K562 (cell line): ENCODE measurements around the gene MAP3K14. TPM values are rescaled to one million over a fixed set of nuclear protein-coding genes. Genes with fewer than 3 reads are reported as not detected.

ENCODE experiments used
- ATAC-seq: fragments of 200-7000 bp; cut with Tn5 transposase; 3 replicates; pipeline ENCODE4 v1.9.1; 2020; ENCODE audit warnings: moderate library complexity
- BruUV-seq: library from RNA; stranded (reverse); fragments of 400-500 nt; replicated peaks from 2 replicates; lab custom pipeline; 2021; lab: Mats Ljungman, UMichigan
- CTCF ChIA-PET: fragments of 300-600 bp; formaldehyde crosslinking; extraction: SDS; loops from one replicate; lab custom pipeline; 2021; ENCODE audit warnings: low intra/inter-chr PET ratio; lab: Yijun Ruan, JAX
- POLR2A ChIA-PET: fragments of 300-600, 350-650 bp; sonication (Branson Sonifier 250); formaldehyde crosslinking; extraction: SDS; loops from one replicate; lab custom pipeline; 2021; ENCODE audit warnings: antibody characterized with exemption, inconsistent platforms; lab: Yijun Ruan, JAX
- DNase-seq, 4 experiments: peaks; one replicate each; pipeline versions ENCODE4 v3.0.0 to v3.0.0-alpha.2; 2011 to 2018; ENCODE audit warnings: low spot score in 3 of 4, mixed read lengths in 3 of 4; ENCODE audit errors: extremely low read depth in 1 of 4
- FAIRE-seq: peaks from 2 replicates; lab custom pipeline; 2011; peaks lifted over from hg19 to GRCh38; lab: Jason Lieb, UNC
- H2AFZ ChIP-seq: 2 replicates; pipeline ENCODE4 v1.6.0; 2011; ENCODE audit warnings: low read depth, low read length, control low read depth, inconsistent platforms
- H3K27ac ChIP-seq: fragments of 200-600 bp; 3 replicates; pipeline ENCODE4 v1.8.0; 2011; ENCODE audit warnings: low read depth, mild to moderate bottlenecking, control low read depth, inconsistent platforms, low read length, moderate library complexity, mixed read lengths; ENCODE audit errors: extremely low read depth
- H3K27me3 ChIP-seq, 2 experiments: fragments of 300-600 bp in 1 of 2; 2 replicates in 1 of 2; 3 replicates in 1 of 2; pipeline versions ENCODE4 v1.6.0 to v1.8.0; 2011; ENCODE audit warnings: inconsistent platforms in 2 of 2, low read length in 2 of 2, mild to moderate bottlenecking in 1 of 2, mixed read lengths in 1 of 2, moderate library complexity in 1 of 2; ENCODE audit not compliant: control insufficient read depth in 2 of 2, insufficient read depth in 2 of 2
- H3K36me3 ChIP-seq: fragments of 300-600 bp; 3 replicates; pipeline ENCODE4 v1.8.0; 2011; ENCODE audit warnings: mild to moderate bottlenecking, low read length, inconsistent platforms; ENCODE audit not compliant: control insufficient read depth, insufficient read depth
- H3K4me1 ChIP-seq, 2 experiments: fragments of 200-600 bp in 1 of 2; replicated peaks in 1 of 2; 2 replicates in 1 of 2; 3 replicates in 1 of 2; pipeline versions ENCODE4 v1.5.1 to v1.8.0; 2011; ENCODE audit warnings: inconsistent platforms in 2 of 2, low read length in 2 of 2, mild to moderate bottlenecking in 1 of 2, mixed read lengths in 1 of 2, moderate library complexity in 1 of 2; ENCODE audit not compliant: control insufficient read depth in 2 of 2, insufficient read depth in 2 of 2
- H3K4me2 ChIP-seq: 2 replicates; pipeline ENCODE4 v1.6.1; 2011; ENCODE audit warnings: low read length, control low read depth, inconsistent platforms, mixed read lengths; ENCODE audit not compliant: insufficient read depth
- H3K4me3 ChIP-seq: fragments of 200-600 bp; sonication (generic), shearing (Covaris generic); 2 replicates; pipeline ENCODE4 v1.5.1; 2016; ENCODE audit warnings: control low read depth, inconsistent platforms
- H3K79me2 ChIP-seq: fragments of 200-600 bp; 3 replicates; pipeline ENCODE4 v1.8.0; 2011; ENCODE audit warnings: low read length, inconsistent platforms; ENCODE audit not compliant: control insufficient read depth, insufficient read depth
- H3K9ac ChIP-seq, 2 experiments: 2 replicates each; pipeline versions ENCODE4 v1.6.0 to v1.6.1; 2011; ENCODE audit warnings: low read depth in 2 of 2, low read length in 2 of 2, control low read depth in 1 of 2, inconsistent platforms in 1 of 2, mild to moderate bottlenecking in 1 of 2, mixed read lengths in 1 of 2; ENCODE audit not compliant: insufficient read depth in 1 of 2
- H3K9me1 ChIP-seq: one replicate; pipeline ENCODE4 v1.6.0; 2011; ENCODE audit warnings: inconsistent platforms, mild to moderate bottlenecking, low read length, moderate library complexity; ENCODE audit not compliant: control insufficient read depth, insufficient read depth
- H3K9me3 ChIP-seq: replicated peaks from 2 replicates; pipeline ENCODE4 v1.5.1; 2011; ENCODE audit warnings: low read depth, low read length, inconsistent platforms; ENCODE audit not compliant: control insufficient read depth, insufficient read depth
- H4K20me1 ChIP-seq: replicated peaks from 2 replicates; pipeline ENCODE4 v1.6.1; 2011; ENCODE audit warnings: low read length, inconsistent platforms, mixed read lengths; ENCODE audit not compliant: control insufficient read depth, insufficient read depth
- FOXA3 ChIP-seq, 2 experiments: fragments of 450-650 bp in 1 of 2; sonication (generic) in 1 of 2; formaldehyde crosslinking; IDR thresholded peaks in 1 of 2; conservative IDR thresholded peaks in 1 of 2; 2 replicates each; pipeline versions ENCODE4 v1.4.0 to v1.8.0; 2020 to 2022; ENCODE audit warnings: mild to moderate bottlenecking in 2 of 2, missing genetic modification reagents in 1 of 2
- HDGF ChIP-seq: fragments of 450-650 bp; IDR thresholded peaks from 2 replicates; pipeline ENCODE4 v1.6.1; 2016
- ID3 ChIP-seq, 2 experiments: fragments of 250-450 bp in 1 of 2; fragments of 450-650 bp in 1 of 2; sonication (Bioruptor Pico) in 1 of 2; IDR thresholded peaks; 2 replicates each; pipeline versions ENCODE4 v1.6.1 to v1.8.0; 2016 to 2021; ENCODE audit warnings: mild to moderate bottlenecking in 2 of 2, moderate library complexity in 2 of 2, missing compliant biosample characterization in 1 of 2, missing genetic modification characterization in 1 of 2
- KAT7 ChIP-seq: sonication (generic); formaldehyde crosslinking; IDR thresholded peaks from 2 replicates; pipeline ENCODE4 v1.8.0; 2022; ENCODE audit warnings: missing genetic modification reagents, mild to moderate bottlenecking, borderline replicate concordance
- NFE2 ChIP-seq: IDR thresholded peaks from 2 replicates; pipeline ENCODE4 v1.6.1; 2014; ENCODE audit warnings: antibody characterized with exemption, low read depth
- SMC3 ChIP-seq: conservative IDR thresholded peaks from 2 replicates; pipeline ENCODE4 v1.6.1; 2011; ENCODE audit warnings: low read depth, low read length, improper control_type of control experiment; ENCODE audit not compliant: insufficient read depth
- STAT6 ChIP-seq: sonication (generic); formaldehyde crosslinking; IDR thresholded peaks from 2 replicates; pipeline ENCODE4 v1.8.1; 2023; ENCODE audit warnings: mild to moderate bottlenecking, missing genetic modification reagents
- ZFX ChIP-seq: sonication (generic); formaldehyde crosslinking; IDR thresholded peaks from 2 replicates; pipeline ENCODE4 v1.8.0; 2022; ENCODE audit warnings: mild to moderate bottlenecking, missing genetic modification reagents, moderate library complexity
- ZNF217 ChIP-seq: sonication (generic); formaldehyde crosslinking; IDR thresholded peaks from 2 replicates; pipeline ENCODE4 v1.8.0; 2022; ENCODE audit warnings: mild to moderate bottlenecking, missing genetic modification reagents
- ZNF253 ChIP-seq: fragments of 250-450 bp; sonication (Bioruptor Pico); conservative IDR thresholded peaks from 2 replicates; pipeline ENCODE4 v1.6.1; 2021; ENCODE audit warnings: mild to moderate bottlenecking
- ZNF324 ChIP-seq: fragments of 250-450 bp; sonication (Bioruptor Pico); IDR thresholded peaks from 2 replicates; pipeline ENCODE4 v1.4.0; 2020; ENCODE audit warnings: mild to moderate bottlenecking
- ZNF76 ChIP-seq: fragments of 250-450 bp; sonication (Bioruptor Pico); IDR thresholded peaks from 2 replicates; pipeline ENCODE4 v1.4.0; 2020; ENCODE audit warnings: mild to moderate bottlenecking, moderate library complexity, borderline replicate concordance
- ZSCAN32 ChIP-seq: fragments of 450-650 bp; formaldehyde crosslinking; IDR thresholded peaks from 2 replicates; pipeline ENCODE4 v1.4.0; 2020; ENCODE audit warnings: mild to moderate bottlenecking, moderate library complexity
- WGBS: fragments of 100-300 bp; shearing (Covaris generic); methylation state at CpG from one replicate; pipeline ENCODE4 v1.1.6; 2016; ENCODE audit warnings: low coverage, mixed read lengths; ENCODE audit not compliant: insufficient coverage; ENCODE audit errors: missing lambda C conversion rate; 5-methylcytosine and 5-hydroxymethylcytosine counted together
- in situ Hi-C: fragments of 300-500 bp; cut with MboI; formaldehyde crosslinking; loops from 4 replicates; pipeline ENCODE4 v1.15.0; 2018; ENCODE audit warnings: inconsistent platforms, mixed read lengths
- intact Hi-C: fragments of 100-400 bp; cut with micrococcal nuclease; formaldehyde crosslinking; loops from 2 replicates; pipeline ENCODE4 v1.14.2; 2022
- polyA plus RNA-seq, 8 experiments: library from polyadenylated mRNA; depleted of rRNA in 4 of 8; stranded (reverse) in 5 of 8; unstranded in 3 of 8; fragments of >200 nt; fragmentation: Nextera tagmentation in 2 of 8; fragmentation: Illumina TruSeq in 1 of 8; extraction: Ambion mirVana in 2 of 8; extraction: Trizol in 1 of 8; gene quantifications; 2 replicates each; pipeline versions ENCODE4 v1.2.1 to v1.2.3, GENCODE V29; 2011 to 2014; ENCODE audit warnings: inconsistent platforms in 1 of 8, missing spikeins in 1 of 8
- total RNA-seq, 7 experiments: library from RNA; depleted of rRNA in 6 of 7; stranded (reverse); fragments of >200 nt in 6 of 7; fragmentation: Illumina TruSeq in 2 of 7; extraction: Trizol in 2 of 7; gene quantifications; 2 replicates each; pipeline versions ENCODE4 v1.2.1 to v1.2.3, GENCODE V29; 2011 to 2021; ENCODE audit warnings: low replicate concordance in 1 of 7

MAP3K14 gene
- total and polyA plus RNA-seq, 9 of the 15 experiments (the other 6 are each of a cell fraction or from before 2014, with no cell fraction given), result 0.45 to 8.7 (median 3.2) TPM

DNA sequence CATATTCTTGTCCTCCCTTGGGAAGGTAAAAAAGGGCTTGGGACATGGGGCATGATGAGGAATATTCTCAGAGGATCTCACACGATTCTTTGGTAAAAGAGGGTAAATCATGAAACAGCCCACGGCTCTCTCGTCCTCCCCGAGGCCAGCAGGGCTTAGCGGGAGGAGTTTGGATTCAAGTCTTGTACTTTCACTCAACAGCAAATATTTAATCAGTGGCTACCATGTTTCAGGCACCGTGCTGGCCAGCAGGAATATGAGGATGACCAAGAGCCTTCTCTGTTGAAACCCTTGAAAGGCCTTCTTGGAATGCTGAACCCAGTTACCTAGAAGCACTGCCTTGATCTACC, 8.8 kb downstream of the MAP3K14 start:
- peaks cover 15% of the 10 kb centered on the region; the same call in 2 of the 3 replicates for H3K36me3 ChIP-seq
- no peak overlapping the region for H3K4me2 ChIP-seq
- no TSS peak for BruUV-seq
- POLR2A ChIA-PET, result interaction anchor here (0.7 to 2.5 kb wide), 3 partner anchors 9 to 53 kb away, joined by 3 to 6 read pairs (median 3); partner anchors contain the start of gene MAP3K14
- no peaks in the 10 kb centered on the region for H3K27me3 ChIP-seq
- in situ Hi-C loops, result no loop called here
- TF ChIP-seq ZNF76 (CRISPR knock-in tag) (no peak), ZNF217 (CRISPR knock-in tag) (no peak), SMC3 (no peak), ZNF253 (CRISPR knock-in tag) (no peak), ID3 (CRISPR knock-in tag; IDR thresholded peaks at IDR 0.05) (no peak), ID3 (tag; IDR thresholded peaks at IDR 0.05) (no peak), ZSCAN32 (CRISPR knock-in tag) (no peak), ZFX (CRISPR knock-in tag) (no peak), KAT7 (CRISPR knock-in tag) (no peak), FOXA3 (CRISPR knock-in tag; conservative IDR thresholded peaks at IDR 0.05 in 1 of 2, IDR thresholded peaks at IDR 0.05 in 1 of 2) (no peak), NFE2 (no peak), HDGF (no peak), ZNF324 (CRISPR knock-in tag) (no peak), STAT6 (CRISPR knock-in tag) (no peak)
- TF ChIP-seq, all 486 proteins: peak for 0
- Histone ChIP-seq H3K27ac (peak overlapping the region; percentile 1; the same call in 1 of the 3 replicates), H3K4me1 (peaks cover 12 to 19% of the 10 kb centered on the region in 2 experiments; a peak in 4 of 5 replicates), H3K9me3 (no peaks in the 10 kb centered on the region), H3K79me2 (peaks cover 69% of the 10 kb centered on the region), H3K4me3 (no peak overlapping the region), H3K9ac (peak overlapping the region in 1 of 2 experiments; percentile 22; a peak in 1 of 4 replicates), H4K20me1 (peaks cover 6% of the 10 kb centered on the region; the same call in 1 of the 2 replicates), H3K9me1 (no peaks in the 10 kb centered on the region), H2AFZ (no peak overlapping the region)
- FAIRE-seq, result no peak
- DNase-seq, result no peak
- intact Hi-C loops, result no loop called here
- CTCF ChIA-PET, result no interaction called here
- no peak for ATAC-seq
- 52% methylated on average over 6 of the region's 6 CpGs for WGBS
